DMS153 treated with DMSO at 0.1 percent for 48 hours (cell line): ENCODE measurements around the gene ZNF790.
"Not testable (repeated sequence)": the region's sequence is repeated elsewhere in the genome, so short reads cannot be mapped to it uniquely, and the experiment has no call there.

ENCODE experiments used
- DNase-seq: peaks from one replicate; lab custom pipeline; 2025; ENCODE audit not compliant: unreplicated experiment; lab: John Stamatoyannopoulos, UW

Gene ZNF790

DNA sequence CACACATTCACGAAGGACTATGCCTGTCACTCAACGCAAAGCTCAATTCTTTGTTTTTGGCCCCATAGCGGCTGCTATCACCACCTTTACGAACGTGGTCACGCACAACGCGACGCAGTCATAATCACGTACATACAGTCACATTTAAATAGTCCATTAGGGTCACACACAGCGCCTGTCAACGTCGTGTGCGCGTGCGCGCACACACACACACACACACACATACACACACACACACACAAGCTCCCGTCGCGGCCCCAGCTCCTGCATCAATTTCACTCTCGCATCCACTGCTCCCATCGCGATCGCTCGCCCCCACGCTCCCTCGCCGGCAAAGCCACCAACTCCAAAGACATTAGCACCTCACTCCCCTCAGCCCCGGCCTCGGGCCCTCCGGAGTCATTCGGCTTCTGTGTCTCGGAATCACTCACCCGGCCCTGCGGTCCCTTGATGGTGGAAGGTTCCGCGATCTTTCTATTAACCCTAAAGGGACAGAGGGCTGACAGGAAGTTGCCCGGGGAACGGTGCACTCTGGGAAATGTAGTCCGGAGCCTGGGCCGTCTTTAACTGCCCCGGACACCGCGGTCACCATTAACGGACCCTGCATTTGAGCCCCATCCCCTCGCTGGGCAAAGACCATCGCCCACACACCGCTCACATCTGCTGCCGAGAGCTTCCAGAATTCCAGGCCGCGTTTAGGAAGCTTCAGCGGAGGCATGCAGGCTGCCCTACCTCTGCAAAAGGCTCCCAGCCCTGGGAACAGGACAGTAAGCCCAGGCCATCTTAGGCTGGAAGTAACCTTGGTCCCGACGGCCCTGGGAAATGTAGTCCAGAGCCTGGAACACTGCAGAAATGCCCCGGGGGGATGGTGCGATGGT is at the start of gene ZNF790:
TSS of gene ZNF790 (minus strand) at position 482 of the 878 bp plus-strand sequence. CDS start 12,768 bp downstream, outside the sequence.
- no peak for DNase-seq

DNA sequence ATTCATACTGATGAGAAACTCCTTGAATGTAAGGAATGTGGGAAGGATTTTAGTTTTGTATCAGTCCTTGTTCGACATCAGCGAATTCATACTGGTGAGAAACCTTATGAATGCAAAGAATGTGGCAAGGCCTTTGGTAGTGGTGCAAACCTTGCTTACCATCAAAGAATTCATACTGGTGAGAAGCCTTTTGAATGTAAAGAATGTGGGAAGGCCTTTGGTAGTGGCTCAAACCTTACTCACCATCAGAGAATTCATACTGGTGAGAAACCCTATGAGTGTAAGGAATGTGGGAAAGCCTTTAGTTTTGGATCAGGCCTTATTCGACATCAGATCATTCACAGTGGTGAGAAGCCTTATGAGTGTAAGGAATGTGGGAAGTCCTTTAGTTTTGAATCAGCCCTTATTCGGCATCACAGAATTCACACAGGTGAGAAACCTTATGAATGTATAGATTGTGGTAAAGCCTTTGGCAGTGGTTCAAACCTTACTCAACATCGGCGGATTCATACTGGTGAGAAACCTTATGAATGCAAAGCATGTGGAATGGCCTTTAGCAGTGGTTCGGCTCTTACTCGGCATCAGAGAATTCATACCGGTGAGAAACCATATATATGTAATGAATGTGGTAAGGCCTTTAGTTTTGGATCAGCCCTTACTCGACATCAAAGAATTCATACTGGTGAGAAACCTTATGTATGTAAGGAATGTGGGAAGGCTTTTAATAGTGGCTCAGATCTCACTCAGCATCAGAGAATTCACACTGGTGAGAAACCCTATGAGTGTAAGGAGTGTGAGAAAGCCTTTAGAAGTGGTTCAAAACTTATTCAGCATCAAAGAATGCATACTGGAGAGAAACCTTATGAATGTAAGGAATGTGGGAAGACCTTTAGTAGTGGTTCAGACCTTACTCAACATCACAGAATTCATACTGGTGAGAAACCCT is 39.1 kb upstream of the ZNF790 start:
- no peak for DNase-seq

DNA sequence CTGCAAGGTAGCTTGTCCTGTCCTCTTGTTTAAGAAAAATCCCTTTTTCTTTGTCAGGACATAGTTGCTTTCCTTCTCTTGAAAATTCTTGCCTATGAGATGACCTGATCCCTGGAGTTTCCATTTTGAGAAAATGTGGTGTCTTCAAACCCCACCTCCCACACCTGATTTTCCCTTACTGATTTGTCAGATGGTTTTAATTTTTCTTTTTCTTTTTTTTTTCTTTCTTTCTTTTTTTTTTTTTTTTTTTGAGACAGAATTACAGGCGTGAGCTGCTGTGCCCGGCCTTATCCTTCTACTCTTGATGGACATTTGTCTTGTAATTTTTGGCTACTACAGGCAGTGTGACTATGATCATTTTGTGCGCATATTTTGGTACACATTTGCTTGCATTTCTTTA is 13.7 kb upstream of the ZNF790 start:
- DNase-seq: no peak

DNA sequence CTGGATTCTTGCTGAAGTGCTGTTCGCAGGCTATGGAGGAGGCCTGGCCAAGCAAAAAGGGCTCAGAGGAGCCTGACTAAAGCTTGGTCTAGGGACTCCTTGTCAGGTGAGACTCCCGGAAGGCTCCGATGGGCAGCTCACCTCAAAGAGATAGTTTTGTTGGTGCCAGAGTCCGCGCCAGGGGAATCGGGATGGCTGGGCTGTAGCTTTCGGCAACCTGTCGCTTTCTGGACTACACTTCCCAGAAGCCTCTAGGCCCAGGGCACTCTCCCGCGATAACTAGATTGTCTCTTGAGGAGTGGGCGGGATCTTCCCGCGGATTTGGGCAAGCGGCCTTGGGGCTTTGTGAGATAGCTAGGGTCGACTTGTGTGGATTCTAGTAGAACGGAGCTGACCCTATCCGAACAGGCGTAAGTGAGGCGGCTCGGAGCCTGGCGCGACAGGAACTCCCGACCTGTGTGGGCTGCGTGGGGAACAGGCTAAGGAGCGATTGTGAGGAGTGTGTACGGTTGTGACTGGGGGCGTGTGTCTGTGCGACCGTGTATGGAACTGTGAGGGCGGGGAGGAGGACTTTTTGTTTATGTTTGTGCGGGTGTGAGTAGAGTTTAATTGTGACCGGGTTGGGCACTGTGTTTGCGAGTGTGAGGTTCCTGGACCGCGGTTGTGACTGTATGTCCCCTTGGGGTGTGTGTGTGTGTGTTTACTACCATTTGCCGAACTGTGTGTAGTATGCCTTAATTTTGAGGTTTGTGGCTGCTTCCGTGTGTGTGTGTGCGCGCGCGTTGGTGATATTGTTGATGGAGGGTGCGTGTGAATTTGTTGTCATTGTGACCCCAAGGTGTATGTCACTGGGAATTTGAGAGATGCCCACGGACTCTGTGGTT is 12.6 kb upstream of the ZNF790 start, which contains the start of gene ZNF345:
TSS of gene ZNF345 (plus strand) at position 318 of the 884 bp plus-strand sequence. CDS start 25,955 bp downstream, outside the sequence.
- no peak for DNase-seq

DNA sequence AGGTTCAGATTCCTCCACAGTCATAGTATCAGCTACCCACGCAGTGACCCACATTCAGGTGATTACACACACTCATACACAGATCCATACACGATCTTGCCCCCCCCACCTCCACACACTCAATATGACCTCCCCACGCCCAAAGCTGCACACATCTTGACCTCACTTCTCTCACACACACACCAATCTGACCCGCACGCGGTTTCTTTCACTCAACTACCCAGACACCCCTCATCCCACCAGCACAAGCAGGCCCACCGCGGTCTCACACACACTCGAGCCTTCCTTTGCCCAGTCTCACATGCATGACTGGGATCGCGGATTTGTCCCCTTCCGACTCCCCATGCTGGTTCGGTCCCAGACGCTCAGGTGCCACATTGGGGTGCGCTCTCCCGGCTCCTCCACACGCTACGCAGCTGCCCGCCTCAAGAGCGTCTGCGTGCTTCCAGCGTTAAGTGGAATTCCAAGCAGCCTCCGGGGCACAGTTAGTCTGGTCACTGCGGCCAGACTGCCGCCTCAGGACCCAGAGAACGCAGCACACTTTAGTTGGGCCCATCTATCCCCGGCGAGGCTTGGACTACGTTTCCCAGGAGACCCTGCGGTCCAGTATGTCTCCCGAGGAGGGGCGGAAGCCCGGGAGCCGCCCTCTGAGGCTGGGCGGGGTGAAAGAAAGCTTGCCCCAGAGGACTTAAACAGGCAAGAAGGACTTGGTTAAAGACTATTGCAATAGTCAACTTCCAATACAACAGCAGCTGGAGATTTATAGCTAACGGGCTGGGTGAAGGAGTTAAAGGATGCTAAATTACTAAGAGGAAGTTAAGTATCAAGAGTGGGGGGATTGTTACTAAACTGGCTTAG is 11.7 kb upstream of the ZNF790 start:
- DNase-seq: no peak

DNA sequence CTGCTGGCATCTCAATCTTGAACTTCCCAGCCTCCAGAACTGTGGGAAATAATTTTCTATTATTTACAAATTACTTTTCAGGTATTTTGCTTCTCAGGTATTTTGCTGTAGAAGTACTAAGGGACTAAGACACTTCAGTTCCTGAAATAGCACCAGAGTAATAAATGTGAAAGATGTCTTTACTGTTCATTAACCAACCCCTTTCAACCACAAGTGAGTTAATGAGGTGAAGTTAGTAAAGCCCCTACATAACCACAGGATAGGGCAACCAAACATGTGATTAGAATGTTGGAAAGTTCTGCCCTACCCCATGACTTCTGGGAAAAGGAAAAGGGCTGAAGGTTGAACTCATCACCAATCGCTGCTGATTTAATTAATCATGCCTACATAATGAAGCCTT is 9.8 kb upstream of the ZNF790 start:
- DNase-seq: no peak

DNA sequence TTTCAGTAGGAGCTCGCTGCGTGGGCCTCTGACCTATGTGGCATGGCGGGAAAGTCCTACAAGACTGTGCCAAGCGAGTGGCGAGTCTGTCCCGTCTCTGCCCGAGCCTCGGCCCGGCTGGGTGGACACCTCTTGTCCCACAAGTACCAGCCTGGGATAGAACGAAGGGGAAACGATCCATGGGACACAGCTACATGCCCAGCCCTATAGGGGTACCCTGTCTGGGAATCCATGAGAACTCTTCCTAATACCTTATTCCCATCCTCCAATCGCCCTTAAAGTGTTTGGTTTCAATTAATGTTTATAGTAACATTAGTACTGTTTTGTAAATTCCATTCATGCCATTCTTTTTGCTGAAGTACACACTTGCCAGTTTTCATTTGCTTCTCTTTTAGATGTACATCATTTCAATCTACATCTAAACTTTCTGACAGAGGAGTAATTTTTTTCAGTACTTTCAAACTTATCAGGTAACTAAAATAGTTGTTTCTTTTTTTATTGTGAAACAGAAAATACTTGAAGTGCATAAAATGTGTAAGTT is 667 bp upstream of the ZNF790 start:
- no peak for DNase-seq

DNA sequence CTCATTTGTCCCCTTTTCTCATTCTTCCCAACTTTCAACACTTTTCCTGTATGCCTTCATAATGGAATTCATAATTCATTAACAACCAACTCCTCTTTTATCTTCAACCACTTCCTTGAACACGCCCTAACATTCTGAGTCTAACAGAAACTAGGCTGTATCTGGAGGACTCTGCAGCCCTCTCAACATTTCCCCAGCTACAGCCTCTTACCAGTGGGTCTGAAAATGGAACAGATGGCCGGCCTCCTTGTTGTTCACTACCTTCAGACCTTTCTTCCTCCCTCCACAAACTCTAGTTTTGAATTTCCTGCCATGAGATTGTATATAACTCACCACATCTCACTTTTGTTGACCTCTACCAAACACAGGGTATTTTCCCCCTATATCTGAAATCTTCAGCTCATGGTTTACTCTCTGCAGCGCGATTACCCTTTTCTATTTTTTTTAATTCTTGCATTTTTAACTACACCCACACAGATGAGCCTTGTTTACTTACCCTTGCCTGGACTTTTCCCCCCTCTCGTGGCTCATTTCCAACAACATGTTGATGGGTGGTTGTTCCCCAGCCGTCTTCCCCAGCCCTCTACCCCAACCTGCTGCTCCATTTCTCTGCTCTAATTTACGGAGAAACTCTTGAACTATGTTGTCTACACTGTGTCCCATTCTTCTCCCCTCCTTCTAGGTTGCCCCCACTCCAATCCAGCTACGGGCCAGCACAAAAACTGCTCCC is 846 bp downstream of the ZNF790 start:
- no peak for DNase-seq

DNA sequence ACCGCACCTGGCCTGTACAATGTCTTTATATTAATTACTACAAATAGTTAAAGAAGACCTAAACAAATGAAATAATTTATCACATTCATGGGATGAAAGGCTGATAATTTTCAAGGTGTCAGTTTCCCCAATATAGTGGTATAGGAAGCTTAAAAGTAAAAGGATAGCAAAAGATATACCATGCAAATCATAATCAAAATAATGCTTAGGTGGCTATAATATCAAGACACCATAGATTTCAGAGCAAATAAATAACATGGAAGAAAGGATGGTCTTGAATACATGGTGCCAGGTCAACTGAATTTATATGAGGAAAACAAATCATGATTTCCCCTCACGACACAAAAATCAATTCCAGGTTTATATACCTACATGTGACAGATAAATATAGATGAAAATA is 4.8 kb downstream of the ZNF790 start:
- DNase-seq: no peak

DNA sequence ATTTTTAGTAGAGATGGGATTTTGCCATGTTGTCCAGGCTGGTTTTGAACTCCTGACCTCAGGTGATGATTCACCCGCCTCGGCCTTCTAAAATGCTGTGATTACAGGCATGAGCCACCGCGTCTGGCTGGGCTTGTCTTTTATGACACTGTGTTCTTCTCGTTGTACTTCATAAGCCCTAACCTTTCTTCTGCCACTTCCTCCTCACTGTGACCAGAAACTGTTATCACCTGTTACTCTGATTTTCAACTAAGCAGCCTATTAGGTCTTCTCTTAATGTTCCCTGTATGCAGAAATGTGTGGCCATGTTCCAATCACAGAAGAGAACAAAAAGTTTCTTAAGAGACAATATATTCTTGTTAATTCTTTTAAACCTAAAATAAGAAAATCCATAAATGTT is 16.4 kb downstream of the ZNF790 start:
- DNase-seq: no peak

DNA sequence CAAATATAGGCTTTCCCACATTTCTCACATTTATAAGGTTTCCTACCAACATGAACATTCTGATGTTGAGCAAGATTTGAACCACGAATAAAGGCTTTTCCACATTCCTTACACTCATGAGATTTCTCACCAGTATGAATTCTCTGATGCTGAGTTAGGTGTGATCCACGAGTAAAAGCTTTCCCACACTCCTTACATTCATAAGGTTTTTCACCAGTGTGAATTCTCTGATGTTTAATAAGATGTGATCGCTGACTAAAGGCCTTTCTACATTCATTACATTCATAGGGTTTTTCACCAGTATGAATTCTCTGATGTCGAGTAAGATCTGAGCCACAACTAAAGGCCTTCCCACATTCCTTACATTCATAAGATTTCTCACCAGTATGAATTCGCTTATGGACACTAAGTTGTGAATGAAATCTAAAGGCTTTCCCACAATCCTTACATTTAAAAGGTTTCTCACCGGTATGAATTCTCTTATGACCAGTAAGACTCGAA is 19.0 kb downstream of the ZNF790 start:
- DNase-seq: no peak

DNA sequence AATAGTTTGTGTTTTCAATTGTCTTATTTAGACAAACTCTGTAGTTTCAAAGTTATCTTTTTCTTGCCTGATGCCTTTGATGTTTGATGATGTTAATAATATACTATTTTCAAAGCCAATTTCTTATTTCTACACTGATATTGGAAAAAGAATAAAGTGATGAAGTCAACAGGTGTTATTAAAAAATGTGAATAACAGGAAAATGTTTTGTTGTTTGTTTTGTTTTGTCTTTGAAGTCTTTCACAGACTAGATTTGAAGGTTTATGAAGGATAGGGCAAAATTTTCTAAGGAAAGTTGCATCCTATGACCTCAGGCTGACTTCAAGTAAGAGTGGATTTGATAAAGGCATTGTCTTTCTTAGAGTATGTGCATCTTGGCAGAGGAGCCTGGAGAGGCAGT is 31.2 kb downstream of the ZNF790 start:
- DNase-seq: no peak

DNA sequence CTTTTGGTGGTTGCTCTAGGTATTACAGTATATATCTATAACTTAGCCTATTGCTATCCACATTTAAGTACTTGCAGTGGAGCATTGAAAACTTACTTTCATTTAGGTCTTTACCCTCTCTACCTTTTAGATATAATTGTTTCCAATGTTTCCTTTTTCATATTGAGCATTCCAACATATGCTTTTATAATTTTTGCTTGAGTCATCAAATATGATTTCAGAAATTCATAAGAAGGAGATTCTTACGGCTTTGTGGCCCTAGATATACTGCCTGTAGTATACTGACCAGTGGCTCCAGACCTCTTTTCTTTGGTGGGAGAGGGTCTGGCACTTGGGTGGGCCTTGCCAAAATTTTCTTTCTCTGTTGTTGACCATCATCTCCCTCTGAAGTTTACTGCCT is 32.8 kb downstream of the ZNF790 start:
- no peak for DNase-seq

DNA sequence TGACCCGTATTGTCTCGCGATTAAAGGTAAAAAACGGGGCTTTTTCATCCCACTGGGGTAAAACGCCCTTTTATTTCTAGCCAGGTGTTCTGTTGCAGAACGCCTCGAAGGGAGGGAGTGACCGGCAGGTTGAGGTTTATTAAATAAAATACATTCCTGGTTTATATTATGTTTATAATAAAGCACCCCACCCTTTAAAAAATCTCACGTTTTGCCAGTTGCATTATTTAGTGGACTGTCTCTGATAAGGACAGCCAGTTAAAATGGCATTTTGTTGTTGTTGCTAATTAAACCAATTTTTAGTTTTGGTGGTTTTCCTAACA is 40.4 kb downstream of the ZNF790 start:
- no peak for DNase-seq

DNA sequence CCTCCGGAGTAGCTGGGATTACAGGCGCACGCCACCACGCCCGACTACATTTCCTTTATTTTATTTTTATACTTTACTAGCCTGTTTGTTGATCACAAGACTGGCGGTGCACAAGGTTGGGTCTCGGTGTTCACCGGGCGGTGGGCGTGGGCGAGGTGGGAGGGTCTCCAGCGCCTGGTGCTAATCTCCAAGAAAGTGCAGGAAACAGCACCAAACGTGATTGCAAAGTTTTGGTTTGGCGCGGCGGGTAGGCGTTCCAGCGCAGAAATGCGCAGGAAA is 41.5 kb downstream of the ZNF790 start:
- DNase-seq: no peak

DNA sequence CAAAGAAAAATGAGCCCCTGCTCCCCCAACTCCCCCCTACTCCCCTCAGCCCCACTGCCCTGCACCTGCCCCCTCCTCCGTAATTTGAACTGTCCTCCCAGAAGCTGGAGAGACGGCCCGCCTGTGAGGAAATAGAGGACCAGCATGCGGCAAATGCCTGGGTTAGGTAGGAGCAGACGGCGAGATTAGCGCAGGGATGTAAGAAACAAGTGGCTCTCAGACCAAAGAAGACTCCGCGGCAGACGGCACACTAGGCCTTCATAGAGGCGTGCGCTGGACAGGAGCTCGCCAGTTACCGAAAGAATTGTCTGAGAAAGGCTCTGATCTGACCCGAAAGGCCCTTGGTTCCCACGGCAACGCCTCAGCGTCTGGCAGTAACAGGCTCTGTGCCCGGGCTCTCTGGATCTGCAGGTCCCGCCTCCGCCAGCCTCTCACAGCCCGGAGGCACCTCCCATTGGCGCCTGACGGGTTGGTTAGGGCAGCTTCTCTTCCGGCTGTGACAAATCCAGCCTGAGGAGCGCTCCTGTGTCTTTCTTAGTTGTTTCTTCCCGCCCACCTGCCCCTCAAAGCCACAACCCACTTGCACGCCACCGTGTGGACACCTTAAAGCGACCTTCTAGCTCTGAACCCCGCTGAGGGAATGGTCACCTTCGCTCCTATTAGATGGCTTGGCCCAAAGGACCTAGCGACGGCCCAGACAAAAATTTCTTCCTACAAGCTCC is 46.6 kb downstream of the ZNF790 start:
- DNase-seq: not testable (repeated sequence)

DNA sequence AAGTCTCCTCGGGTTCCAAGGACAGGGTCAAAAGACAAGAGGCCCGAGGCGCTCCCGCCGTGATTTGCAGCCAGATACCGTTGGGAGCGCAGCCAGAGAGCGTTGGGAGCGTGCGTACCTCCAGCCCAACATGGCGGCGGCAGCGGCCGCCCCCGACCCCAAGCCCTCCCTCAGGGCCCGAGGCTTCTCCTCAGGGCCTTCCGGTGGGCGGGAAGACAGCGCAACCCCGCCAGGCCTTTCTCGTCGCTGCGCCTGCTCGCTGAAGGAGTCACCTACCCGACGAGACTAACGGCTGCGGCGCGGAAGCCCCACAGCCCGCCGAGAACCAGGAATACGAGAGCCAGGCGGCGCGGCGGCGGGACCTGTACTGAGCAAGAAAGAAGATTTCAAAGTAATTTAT is 62.4 kb downstream of the ZNF790 start:
- no peak for DNase-seq

DNA sequence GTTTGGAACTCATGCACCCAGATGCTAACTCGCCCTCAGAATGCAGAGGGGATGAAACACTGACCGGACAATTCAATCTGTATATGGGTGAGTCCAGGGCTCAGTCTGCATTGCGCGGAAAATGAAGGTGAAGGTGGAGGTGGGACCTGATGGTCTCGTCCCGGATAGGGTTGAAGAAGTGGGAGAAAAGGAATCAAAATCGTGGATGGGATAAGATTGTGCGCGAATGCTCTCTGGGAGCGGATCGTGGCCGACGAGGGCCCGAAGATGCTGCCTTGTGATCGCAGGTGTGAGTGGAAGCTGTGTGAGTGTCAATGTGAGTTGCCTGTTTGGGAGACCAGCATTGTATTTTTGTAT is 65.0 kb downstream of the ZNF790 start:
- DNase-seq: no peak
